ENCODE results near the gene KIAA0825. TPM values are rescaled to one million over a fixed set of nuclear protein-coding genes. Genes with fewer than 3 reads are reported as not detected.

KIAA0825 gene
- total RNA-seq, 4 donors from 2014 or later, result 0.60 to 2.5 (median 1.6) TPM

GRCh38 chr5:94459915-94460314 is 158.5 kb downstream of the KIAA0825 start:
- intact Hi-C loops (cut with DNase I; ENCODE audit: low total_unique reads), result no loop called here
- DNase-seq (no peak), ATAC-seq (no peak)
- no peak overlapping the region for H3K4me3 ChIP-seq
- no peaks in the 10 kb centered on the region for H3K36me3 ChIP-seq
- in situ Hi-C loops (cut with MboI; ENCODE audit: low sequenced_read_pairs in 4 of 4), result no loop called here
- H3K4me1 ChIP-seq, result no peaks in the 10 kb centered on the region
- no peaks in the 10 kb centered on the region for H3K27me3 ChIP-seq
- TF ChIP-seq POLR2A (IDR thresholded peaks at IDR 0.05), result no peak
- TF ChIP-seq CTCF (IDR thresholded peaks at IDR 0.05 in 4 of 5, conservative IDR thresholded peaks at IDR 0.05 in 1 of 5), result no peak
- no peaks in the 10 kb centered on the region for H3K9me3 ChIP-seq
- H3K27ac ChIP-seq, result no peak overlapping the region

- TF ChIP-seq POLR2A (IDR thresholded peaks at IDR 0.05) (no peak), CTCF (IDR thresholded peaks at IDR 0.05 in 4 of 5, conservative IDR thresholded peaks at IDR 0.05 in 1 of 5) (no peak)
- DNase-seq (no peak), ATAC-seq (no peak)
- no peaks in the 10 kb centered on the region for H3K27me3 ChIP-seq
- in situ Hi-C loops (cut with MboI; ENCODE audit: low sequenced_read_pairs in 4 of 4), result no loop called here
- H3K4me3 ChIP-seq, result no peak overlapping the region
- H3K27ac ChIP-seq, result no peak overlapping the region
- H3K9me3 ChIP-seq, result no peaks in the 10 kb centered on the region
- H3K4me1 ChIP-seq, result no peaks in the 10 kb centered on the region
- H3K36me3 ChIP-seq, result no peaks in the 10 kb centered on the region
- intact Hi-C loops (cut with DNase I; ENCODE audit: low total_unique reads), result no loop called here
Measured at GRCh38 chr5:94457788-94458187, 160.6 kb downstream of the KIAA0825 start.

- H3K4me1 ChIP-seq, result no peaks in the 10 kb centered on the region
- TF ChIP-seq CTCF (IDR thresholded peaks at IDR 0.05 in 4 of 5, conservative IDR thresholded peaks at IDR 0.05 in 1 of 5), result no peak
- TF ChIP-seq POLR2A (IDR thresholded peaks at IDR 0.05), result no peak
- DNase-seq (no peak), ATAC-seq (no peak)
- no peaks in the 10 kb centered on the region for H3K9me3 ChIP-seq
- H3K36me3 ChIP-seq, result no peaks in the 10 kb centered on the region
- no peaks in the 10 kb centered on the region for H3K27me3 ChIP-seq
- in situ Hi-C loops (cut with MboI; ENCODE audit: low sequenced_read_pairs in 4 of 4), result no loop called here
- intact Hi-C loops (cut with DNase I; ENCODE audit: low total_unique reads), result no loop called here
- H3K4me3 ChIP-seq, result no peak overlapping the region
- no peak overlapping the region for H3K27ac ChIP-seq
Measured at GRCh38 chr5:94445726-94446125, 172.7 kb downstream of the KIAA0825 start.

- no peaks in the 10 kb centered on the region for H3K27me3 ChIP-seq
- H3K4me3 ChIP-seq, result no peak overlapping the region
- intact Hi-C loops (cut with DNase I; ENCODE audit: low total_unique reads) (no loop called here), in situ Hi-C loops (cut with MboI; ENCODE audit: low sequenced_read_pairs in 4 of 4) (no loop called here)
- no peak for TF ChIP-seq CTCF (IDR thresholded peaks at IDR 0.05 in 4 of 5, conservative IDR thresholded peaks at IDR 0.05 in 1 of 5)
- no peak for TF ChIP-seq POLR2A (IDR thresholded peaks at IDR 0.05)
- no peaks in the 10 kb centered on the region for H3K4me1 ChIP-seq
- no peaks in the 10 kb centered on the region for H3K9me3 ChIP-seq
- DNase-seq (no peak), ATAC-seq (no peak)
- H3K27ac ChIP-seq, result no peak overlapping the region
- H3K36me3 ChIP-seq, result no peaks in the 10 kb centered on the region
Measured at GRCh38 chr5:94442991-94443390, 175.4 kb downstream of the KIAA0825 start.

- Histone ChIP-seq H3K9me3 (no peaks in the 10 kb centered on the region), H3K4me3 (no peak overlapping the region), H3K4me1 (no peaks in the 10 kb centered on the region), H3K27me3 (no peaks in the 10 kb centered on the region), H3K27ac (no peak overlapping the region), H3K36me3 (no peaks in the 10 kb centered on the region)
- DNase-seq (no peak), ATAC-seq (no peak)
- in situ Hi-C loops (cut with MboI; ENCODE audit: low sequenced_read_pairs in 4 of 4), result no loop called here
- intact Hi-C loops (cut with DNase I; ENCODE audit: low total_unique reads), result no loop called here
- TF ChIP-seq POLR2A (IDR thresholded peaks at IDR 0.05) (no peak), CTCF (IDR thresholded peaks at IDR 0.05 in 4 of 5, conservative IDR thresholded peaks at IDR 0.05 in 1 of 5) (no peak)
Measured at GRCh38 chr5:94442076-94442475, 176.3 kb downstream of the KIAA0825 start.
